Measurements from ENCODE around the gene F13A1.

- TF ChIP-seq EZH2phosphoT487 (IDR thresholded peaks at IDR 0.05; ENCODE audit: insufficient read depth, low read depth), result no peak
- no peak for TF ChIP-seq EZH2 (IDR thresholded peaks at IDR 0.05; ENCODE audit: insufficient read depth, poor library complexity, severe bottlenecking)
Measured at GRCh38 chr6:6131492-6132109, 188.9 kb downstream of the F13A1 start.
